Type B pancreatic cell (in vitro differentiated cells): ENCODE results near the gene HCFC1. TPM values are rescaled to one million over a fixed set of nuclear protein-coding genes. Genes with fewer than 3 reads are reported as not detected.

Source experiments
- DNase-seq: peaks from one replicate; pipeline ENCODE4 v3.0.0; 2021; ENCODE audit warnings: mixed read lengths; ENCODE audit not compliant: unreplicated experiment; ENCODE audit errors: extremely low spot score
- H3K27ac Mint-ChIP-seq: 2 replicates; pipeline ENCODE4 v1.8.0; 2021; ENCODE audit warnings: mild to moderate bottlenecking, mixed read lengths
- H3K27me3 Mint-ChIP-seq: 2 replicates; pipeline ENCODE4 v1.8.0; 2021; ENCODE audit warnings: mixed read lengths
- H3K36me3 Mint-ChIP-seq: 2 replicates; pipeline ENCODE4 v1.8.0; 2021; ENCODE audit warnings: mixed read lengths
- H3K4me1 Mint-ChIP-seq: one replicate; pipeline ENCODE4 v1.8.0; 2021; ENCODE audit warnings: mixed read lengths; ENCODE audit not compliant: unreplicated experiment
- H3K4me3 Mint-ChIP-seq: 2 replicates; pipeline ENCODE4 v1.8.0; 2021; ENCODE audit warnings: mild to moderate bottlenecking, mixed read lengths
- H3K9me3 Mint-ChIP-seq: 2 replicates; pipeline ENCODE4 v1.8.0; 2021; ENCODE audit warnings: mixed read lengths
- total RNA-seq: library from RNA; stranded (reverse); gene quantifications from 2 replicates; pipeline ENCODE4 v1.2.1, GENCODE V29; 2021; ENCODE audit warnings: low replicate concordance
- TF ChIP-seq, protein P1 (sequence below): fragments of 200-600 bp; sonication (generic); conservative IDR thresholded peaks from 2 replicates; pipeline ENCODE4 v1.5.0; 2021; ENCODE audit warnings: antibody characterized with exemption, mild to moderate bottlenecking

HCFC1 gene
- total RNA-seq, 1 donor from 2014 or later: 98.0 TPM

DNA sequence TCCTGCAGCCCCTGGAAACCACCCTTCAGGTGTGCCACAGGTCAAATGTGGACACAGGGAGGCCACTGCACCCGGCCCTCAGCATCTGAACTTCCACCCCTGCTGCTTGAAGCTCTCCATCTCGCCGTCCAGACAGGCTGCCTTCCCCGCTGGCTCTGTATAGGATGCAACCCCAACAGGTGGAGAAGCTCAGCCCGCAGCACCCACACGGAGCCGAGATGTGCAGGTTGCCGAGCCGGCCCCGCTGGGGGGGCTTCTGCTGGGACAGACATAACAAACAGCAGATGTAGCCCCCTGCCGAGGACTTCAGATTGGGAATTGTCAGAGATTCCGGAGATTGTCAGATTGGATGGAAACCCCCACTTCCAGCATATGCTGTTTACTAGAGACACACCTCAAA is 21.5 kb upstream of the HCFC1 start:
- no peaks in the 10 kb centered on the region for H3K27me3 Mint-ChIP-seq
- no peak for DNase-seq
- no peaks in the 10 kb centered on the region for H3K36me3 Mint-ChIP-seq
- H3K4me1 Mint-ChIP-seq: no peaks in the 10 kb centered on the region
- TF ChIP-seq, protein P1, sequence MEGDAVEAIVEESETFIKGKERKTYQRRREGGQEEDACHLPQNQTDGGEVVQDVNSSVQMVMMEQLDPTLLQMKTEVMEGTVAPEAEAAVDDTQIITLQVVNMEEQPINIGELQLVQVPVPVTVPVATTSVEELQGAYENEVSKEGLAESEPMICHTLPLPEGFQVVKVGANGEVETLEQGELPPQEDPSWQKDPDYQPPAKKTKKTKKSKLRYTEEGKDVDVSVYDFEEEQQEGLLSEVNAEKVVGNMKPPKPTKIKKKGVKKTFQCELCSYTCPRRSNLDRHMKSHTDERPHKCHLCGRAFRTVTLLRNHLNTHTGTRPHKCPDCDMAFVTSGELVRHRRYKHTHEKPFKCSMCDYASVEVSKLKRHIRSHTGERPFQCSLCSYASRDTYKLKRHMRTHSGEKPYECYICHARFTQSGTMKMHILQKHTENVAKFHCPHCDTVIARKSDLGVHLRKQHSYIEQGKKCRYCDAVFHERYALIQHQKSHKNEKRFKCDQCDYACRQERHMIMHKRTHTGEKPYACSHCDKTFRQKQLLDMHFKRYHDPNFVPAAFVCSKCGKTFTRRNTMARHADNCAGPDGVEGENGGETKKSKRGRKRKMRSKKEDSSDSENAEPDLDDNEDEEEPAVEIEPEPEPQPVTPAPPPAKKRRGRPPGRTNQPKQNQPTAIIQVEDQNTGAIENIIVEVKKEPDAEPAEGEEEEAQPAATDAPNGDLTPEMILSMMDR: no peak
- no peak overlapping the region for H3K4me3 Mint-ChIP-seq
- H3K27ac Mint-ChIP-seq: no peak overlapping the region
- no peaks in the 10 kb centered on the region for H3K9me3 Mint-ChIP-seq

DNA sequence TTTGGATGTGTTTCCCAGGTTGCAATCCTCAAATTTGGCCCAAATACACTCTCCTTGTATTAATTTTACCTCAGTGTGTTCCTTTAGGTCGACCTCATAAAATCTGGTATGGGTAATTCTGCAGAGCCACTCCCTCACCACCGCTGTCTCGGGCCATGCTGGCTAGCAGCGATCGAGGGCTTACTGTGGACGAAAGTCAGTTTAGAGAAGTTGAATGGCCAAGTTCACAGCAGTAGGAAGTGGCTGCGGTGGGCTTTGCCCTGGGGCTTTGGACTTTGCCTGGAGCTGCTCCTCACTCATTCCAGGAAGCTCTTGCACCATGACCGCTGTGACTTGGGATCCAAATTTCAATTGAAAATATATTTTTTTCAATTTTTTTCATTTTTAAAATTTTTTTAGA is 20.6 kb upstream of the HCFC1 start:
- Mint-ChIP-seq H3K36me3 (no peaks in the 10 kb centered on the region), H3K27ac (no peak overlapping the region), H3K4me1 (no peaks in the 10 kb centered on the region), H3K9me3 (no peaks in the 10 kb centered on the region), H3K27me3 (no peaks in the 10 kb centered on the region), H3K4me3 (no peak overlapping the region)
- DNase-seq: no peak
- TF ChIP-seq, protein P1: no peak

DNA sequence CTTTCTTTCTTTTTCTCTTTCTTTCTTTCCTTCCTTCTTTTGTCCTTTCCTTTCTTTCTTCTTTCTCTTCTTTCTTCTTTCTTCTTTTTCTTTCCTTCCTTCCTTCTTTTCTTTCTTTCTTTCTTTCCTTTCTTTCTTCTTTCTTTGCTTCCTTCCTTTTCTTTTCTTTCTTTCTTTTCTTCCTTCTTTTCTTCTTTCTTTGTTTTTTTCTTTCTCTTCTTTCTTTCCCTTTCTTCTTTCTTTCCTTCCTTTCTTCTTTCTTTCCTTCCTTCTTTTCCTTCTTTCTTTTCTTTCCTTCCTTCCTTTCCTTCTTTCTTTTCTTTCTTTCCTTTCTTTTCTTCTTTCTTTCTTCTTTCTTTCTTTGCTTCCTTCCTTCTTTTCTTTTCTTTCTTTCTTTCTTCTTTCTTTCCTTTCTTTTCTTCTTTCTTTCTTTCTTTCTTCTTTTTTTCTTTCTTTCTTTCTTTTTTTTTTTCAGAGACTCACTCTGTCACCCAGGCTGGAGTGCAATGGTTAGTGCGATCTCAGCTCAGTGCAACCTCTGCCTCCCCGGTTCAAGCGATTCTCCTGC is 19.5 kb upstream of the HCFC1 start:
- Mint-ChIP-seq H3K36me3 (no peaks in the 10 kb centered on the region), H3K4me1 (no peaks in the 10 kb centered on the region), H3K4me3 (no peak overlapping the region), H3K9me3 (no peaks in the 10 kb centered on the region), H3K27ac (no peak overlapping the region), H3K27me3 (no peaks in the 10 kb centered on the region)
- DNase-seq: no peak
- TF ChIP-seq, protein P1: no peak

DNA sequence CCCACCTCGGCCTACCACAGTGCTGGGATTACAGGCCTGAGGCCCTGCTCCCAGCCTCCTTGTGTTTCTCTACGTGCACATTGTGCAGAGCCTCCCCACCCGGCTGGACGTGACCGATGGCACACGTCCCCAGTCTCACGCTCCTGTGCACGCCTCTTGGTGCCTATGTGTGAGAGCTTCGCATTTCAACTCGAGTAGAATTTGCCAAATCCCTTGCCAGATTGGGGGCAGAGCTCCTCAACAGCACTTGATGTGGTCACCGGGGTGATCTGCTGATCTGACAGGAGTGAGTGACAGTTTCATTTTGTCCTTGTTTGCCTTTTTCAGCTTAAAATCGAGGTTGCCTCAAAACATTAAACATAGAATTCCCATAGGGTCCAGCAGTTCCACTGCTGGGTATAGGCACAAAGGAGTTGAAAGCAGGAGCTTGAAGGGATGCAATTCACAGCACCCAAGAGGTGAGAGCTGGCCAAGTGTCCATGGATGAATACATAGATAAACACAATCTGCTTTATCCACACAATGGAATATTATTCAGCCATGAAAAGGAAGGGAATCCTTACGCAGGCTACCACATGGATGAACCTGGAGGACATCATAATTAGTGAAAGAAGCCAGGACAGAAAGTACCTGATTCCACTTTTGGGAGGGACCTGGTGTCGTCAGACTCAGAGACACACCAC is 18.5 kb upstream of the HCFC1 start:
- TF ChIP-seq, protein P1: no peak
- H3K36me3 Mint-ChIP-seq: no peaks in the 10 kb centered on the region
- DNase-seq: no peak
- no peak overlapping the region for H3K4me3 Mint-ChIP-seq
- H3K27ac Mint-ChIP-seq: no peak overlapping the region
- H3K9me3 Mint-ChIP-seq: no peaks in the 10 kb centered on the region
- H3K4me1 Mint-ChIP-seq: no peaks in the 10 kb centered on the region
- H3K27me3 Mint-ChIP-seq: no peaks in the 10 kb centered on the region

DNA sequence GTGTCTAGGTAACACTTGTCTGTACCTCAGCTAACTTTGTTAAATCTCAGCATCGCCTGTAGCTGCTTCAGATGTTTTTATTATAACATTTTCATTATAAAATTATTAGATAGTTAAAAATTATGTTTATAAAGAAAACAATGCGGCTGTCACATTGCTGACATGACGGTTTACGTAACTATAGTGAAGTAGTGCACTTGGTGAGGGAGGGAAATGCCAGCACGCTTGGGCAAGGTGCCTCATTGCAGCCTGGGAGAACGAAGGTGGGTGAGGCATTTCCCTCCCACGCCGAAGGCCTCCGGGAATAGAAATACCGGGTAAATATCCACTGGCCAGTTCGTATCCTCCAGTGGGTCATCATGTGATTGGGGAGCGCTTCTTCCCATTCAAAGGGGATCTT is 16.9 kb upstream of the HCFC1 start:
- H3K36me3 Mint-ChIP-seq: no peaks in the 10 kb centered on the region
- no peaks in the 10 kb centered on the region for H3K9me3 Mint-ChIP-seq
- no peaks in the 10 kb centered on the region for H3K4me1 Mint-ChIP-seq
- no peak for DNase-seq
- TF ChIP-seq, protein P1: no peak
- H3K27me3 Mint-ChIP-seq: no peaks in the 10 kb centered on the region
- no peak overlapping the region for H3K4me3 Mint-ChIP-seq
- no peak overlapping the region for H3K27ac Mint-ChIP-seq
